ENCODE results near the gene RBBP7. TPM values are rescaled to one million over a fixed set of nuclear protein-coding genes. Genes with fewer than 3 reads are reported as not detected.

The RBBP7 gene
- total and polyA plus RNA-seq, 2 of the 8 experiments (the other 6 are each of a cell fraction or from before 2014, with no cell fraction given), result 107 to 138 TPM

DNA sequence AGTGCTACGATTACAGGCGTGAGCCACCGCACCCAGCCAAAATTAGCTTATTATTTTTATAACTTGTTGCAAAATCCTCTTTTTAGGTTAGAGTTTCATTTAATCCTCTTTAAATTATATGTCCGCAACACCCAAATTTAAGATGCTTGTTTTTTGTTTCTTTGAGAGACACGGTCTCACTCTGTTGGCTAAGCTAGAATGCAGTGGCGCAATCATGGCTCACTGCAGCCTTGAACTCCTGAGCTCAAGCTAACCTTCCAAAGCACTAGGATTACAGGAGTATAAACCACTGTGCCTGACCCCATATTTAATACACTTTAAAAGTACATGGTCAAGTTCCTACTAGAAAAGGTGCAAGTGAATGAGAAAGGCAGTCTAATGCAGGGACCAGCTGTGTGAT, 2.2 kb downstream of the RBBP7 start (continued):
- no peak for TF ChIP-seq SP1 (IDR thresholded peaks at IDR 0.05; ENCODE audit: low read depth, low read length)
- TF ChIP-seq POLR2A (IDR thresholded peaks at IDR 0.05; ENCODE audit: control extremely low read depth in 1 of 2, low read depth in 2 of 2, low read length in 2 of 2), result no peak
- no peak for TF ChIP-seq TAF7 (optimal IDR thresholded peaks at IDR 0.05; ENCODE audit: borderline replicate concordance, low read depth, low read length)
- no peak for TF ChIP-seq GTF2F1 (IDR thresholded peaks at IDR 0.05; ENCODE audit: borderline replicate concordance, low read depth, low read length)

All from H1 (cell line).